Ishikawa (cell line): ENCODE data around the gene AP5B1.
A peak's percentile ranks its signal among the peaks of the same experiment; 100 is the strongest.

ENCODE experiments used
- CEBPB ChIP-seq: IDR thresholded peaks from 2 replicates; pipeline ENCODE4 v1.6.1; 2012
- CREB1 ChIP-seq: IDR thresholded peaks from 2 replicates; pipeline ENCODE4 v1.6.1; 2012; ENCODE audit warnings: low read depth
- EGR1 ChIP-seq: IDR thresholded peaks from 2 replicates; pipeline ENCODE4 v1.6.1; 2012
- EP300 ChIP-seq: IDR thresholded peaks from 2 replicates; pipeline ENCODE4 v1.6.1; 2012; ENCODE audit warnings: borderline replicate concordance
- FOXM1 ChIP-seq: IDR thresholded peaks from 2 replicates; pipeline ENCODE4 v1.6.1; 2012; ENCODE audit warnings: low read depth, borderline replicate concordance
- MAX ChIP-seq: IDR thresholded peaks from 2 replicates; pipeline ENCODE4 v1.6.1; 2012
- NFIC ChIP-seq: IDR thresholded peaks from 2 replicates; pipeline ENCODE4 v1.6.1; 2012
- RAD21 ChIP-seq: IDR thresholded peaks from 2 replicates; pipeline ENCODE4 v1.6.1; 2012; ENCODE audit warnings: low read depth
- REST ChIP-seq: IDR thresholded peaks from 2 replicates; pipeline ENCODE4 v1.6.1; 2012; ENCODE audit warnings: low read depth, mild to moderate bottlenecking
- TAF1 ChIP-seq: IDR thresholded peaks from 2 replicates; pipeline ENCODE4 v1.6.1; 2012; ENCODE audit warnings: low read depth, mild to moderate bottlenecking
- TCF12 ChIP-seq: IDR thresholded peaks from 2 replicates; pipeline ENCODE4 v1.6.1; 2012; ENCODE audit warnings: low read depth
- TEAD4 ChIP-seq: IDR thresholded peaks from 2 replicates; pipeline ENCODE4 v1.6.1; 2012
- USF1 ChIP-seq: IDR thresholded peaks from 2 replicates; pipeline ENCODE4 v1.6.1; 2012
- YY1 ChIP-seq: IDR thresholded peaks from 2 replicates; pipeline ENCODE4 v1.6.1; 2012; ENCODE audit warnings: low read depth
- ZBTB7A ChIP-seq: IDR thresholded peaks from 2 replicates; pipeline ENCODE4 v1.6.1; 2012; ENCODE audit warnings: low read depth

AP5B1 gene

GRCh38 chr11:65788821-65789220 is 8.0 kb upstream of the AP5B1 start:
- TF ChIP-seq EGR1 (no peak), EP300 (no peak), RAD21 (no peak), CREB1 (no peak), TCF12 (no peak), TEAD4 (no peak), FOXM1 (no peak), ZBTB7A (no peak), NFIC (no peak), YY1 (no peak), USF1 (no peak), REST (no peak), CEBPB (no peak), MAX (no peak), TAF1 (no peak)

GRCh38 chr11:65787649-65788622 is 7.2 kb upstream of the AP5B1 start:
- TF ChIP-seq FOXM1: no peak
- no peak for TF ChIP-seq CREB1
- no peak for TF ChIP-seq NFIC
- TF ChIP-seq TEAD4: no peak
- no peak for TF ChIP-seq REST
- TF ChIP-seq TCF12: no peak
- TF ChIP-seq MAX: no peak
- no peak for TF ChIP-seq RAD21
- no peak for TF ChIP-seq YY1
- TF ChIP-seq CEBPB: no peak
- TF ChIP-seq EGR1: no peak
- no peak for TF ChIP-seq EP300
- TF ChIP-seq TAF1: no peak
- no peak for TF ChIP-seq USF1
- TF ChIP-seq ZBTB7A: no peak

- TF ChIP-seq EP300: 0 out of 2 replicates have a peak, but pooled peaks have one; percentile 9
- peak; percentile 49; the same call in 1 of the 2 replicates for TF ChIP-seq ZBTB7A
- peak; percentile 23; the same call in 1 of the 2 replicates for TF ChIP-seq TCF12
- peak; percentile 78 for TF ChIP-seq MAX
- TF ChIP-seq NFIC: no peak
Measured at GRCh38 chr11:65786786-65787636, 6.2 kb upstream of the AP5B1 start, which contains the start of gene OVOL1. TSS of gene OVOL1 (plus strand) at chr11:65787063. CDS start at chr11:65787374, 311 bp downstream.

GRCh38 chr11:65786008-65786785 is 5.4 kb upstream of the AP5B1 start:
- 0 out of 2 replicates have a peak, but pooled peaks have one; percentile 3 for TF ChIP-seq EP300
- TF ChIP-seq TCF12: no peak
- peak; percentile 42; the same call in 1 of the 2 replicates for TF ChIP-seq MAX
